Cardiac fibroblast (primary cell): Measurements from ENCODE around the gene SYNGR3.

Experiments
- DNase-seq, 2 donors: peaks; one replicate each; pipeline versions ENCODE4 v3.0.0 to v3.0.0-alpha.2; 2010; ENCODE audit warnings: low read depth in 2 of 2
- H3K4me3 ChIP-seq, 2 donors: replicated peaks in 1 of 2; 1 replicate in 1 of 2; 2 replicates in 1 of 2; pipeline ENCODE4 v1.5.1; 2011; ENCODE audit warnings: low read depth in 2 of 2, low read length in 2 of 2, mild to moderate bottlenecking in 2 of 2, moderate library complexity in 1 of 2
- TF ChIP-seq, protein P1 (sequence below): IDR thresholded peaks from one replicate; pipeline ENCODE4 v1.5.1; 2011; ENCODE audit warnings: low read depth, mild to moderate bottlenecking, low read length, inconsistent platforms

The SYNGR3 gene

DNA sequence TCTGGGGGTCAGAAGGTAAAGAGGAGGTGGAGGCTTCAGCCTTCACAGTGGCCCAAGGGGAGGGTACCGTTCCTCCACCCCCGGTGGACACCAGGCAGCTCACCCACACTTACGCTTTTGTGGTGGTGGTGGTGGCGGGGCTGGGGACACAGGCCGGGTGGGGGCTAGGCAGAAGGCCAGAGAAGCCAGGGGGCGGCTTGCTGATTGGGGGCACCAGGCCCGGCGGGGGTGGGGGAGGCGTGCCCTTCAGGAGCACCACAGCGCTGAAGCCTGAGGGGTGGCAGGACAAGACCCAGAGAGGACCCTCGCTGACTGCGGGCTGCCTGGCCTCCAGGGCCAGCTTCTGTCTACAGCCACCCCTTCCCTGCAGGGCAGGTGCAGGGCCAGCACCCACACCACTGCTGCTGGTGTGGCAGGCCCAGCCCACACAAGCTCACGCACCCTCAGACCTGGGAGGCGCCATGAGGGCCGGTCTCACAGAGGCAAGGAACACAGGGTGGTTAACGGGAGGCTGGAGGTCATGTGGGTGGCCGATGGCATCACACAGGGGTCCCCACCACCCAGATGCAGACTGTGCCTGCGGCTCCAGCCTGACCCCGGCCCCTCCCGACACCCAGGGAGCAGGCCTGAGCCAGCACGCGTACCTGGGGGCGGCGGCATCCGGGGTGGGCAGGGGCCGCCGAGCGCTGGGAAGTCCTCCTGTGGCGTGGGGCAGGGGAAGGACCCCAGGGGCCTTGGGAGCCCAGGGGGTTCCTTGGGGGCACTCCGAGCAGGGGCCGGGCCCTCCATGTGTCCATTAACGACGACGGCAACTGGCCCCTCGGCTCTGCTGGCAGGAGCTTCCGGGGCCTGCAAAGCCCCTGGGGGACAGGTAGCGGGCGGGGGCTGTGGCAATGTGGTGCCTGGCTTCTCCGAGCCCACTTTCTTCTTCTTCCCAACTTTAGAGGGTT lies 9.4 kb downstream of the SYNGR3 start:
- TF ChIP-seq, protein P1, sequence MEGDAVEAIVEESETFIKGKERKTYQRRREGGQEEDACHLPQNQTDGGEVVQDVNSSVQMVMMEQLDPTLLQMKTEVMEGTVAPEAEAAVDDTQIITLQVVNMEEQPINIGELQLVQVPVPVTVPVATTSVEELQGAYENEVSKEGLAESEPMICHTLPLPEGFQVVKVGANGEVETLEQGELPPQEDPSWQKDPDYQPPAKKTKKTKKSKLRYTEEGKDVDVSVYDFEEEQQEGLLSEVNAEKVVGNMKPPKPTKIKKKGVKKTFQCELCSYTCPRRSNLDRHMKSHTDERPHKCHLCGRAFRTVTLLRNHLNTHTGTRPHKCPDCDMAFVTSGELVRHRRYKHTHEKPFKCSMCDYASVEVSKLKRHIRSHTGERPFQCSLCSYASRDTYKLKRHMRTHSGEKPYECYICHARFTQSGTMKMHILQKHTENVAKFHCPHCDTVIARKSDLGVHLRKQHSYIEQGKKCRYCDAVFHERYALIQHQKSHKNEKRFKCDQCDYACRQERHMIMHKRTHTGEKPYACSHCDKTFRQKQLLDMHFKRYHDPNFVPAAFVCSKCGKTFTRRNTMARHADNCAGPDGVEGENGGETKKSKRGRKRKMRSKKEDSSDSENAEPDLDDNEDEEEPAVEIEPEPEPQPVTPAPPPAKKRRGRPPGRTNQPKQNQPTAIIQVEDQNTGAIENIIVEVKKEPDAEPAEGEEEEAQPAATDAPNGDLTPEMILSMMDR: no peak
- no peak overlapping the region for H3K4me3 ChIP-seq
- DNase-seq: no peak

DNA sequence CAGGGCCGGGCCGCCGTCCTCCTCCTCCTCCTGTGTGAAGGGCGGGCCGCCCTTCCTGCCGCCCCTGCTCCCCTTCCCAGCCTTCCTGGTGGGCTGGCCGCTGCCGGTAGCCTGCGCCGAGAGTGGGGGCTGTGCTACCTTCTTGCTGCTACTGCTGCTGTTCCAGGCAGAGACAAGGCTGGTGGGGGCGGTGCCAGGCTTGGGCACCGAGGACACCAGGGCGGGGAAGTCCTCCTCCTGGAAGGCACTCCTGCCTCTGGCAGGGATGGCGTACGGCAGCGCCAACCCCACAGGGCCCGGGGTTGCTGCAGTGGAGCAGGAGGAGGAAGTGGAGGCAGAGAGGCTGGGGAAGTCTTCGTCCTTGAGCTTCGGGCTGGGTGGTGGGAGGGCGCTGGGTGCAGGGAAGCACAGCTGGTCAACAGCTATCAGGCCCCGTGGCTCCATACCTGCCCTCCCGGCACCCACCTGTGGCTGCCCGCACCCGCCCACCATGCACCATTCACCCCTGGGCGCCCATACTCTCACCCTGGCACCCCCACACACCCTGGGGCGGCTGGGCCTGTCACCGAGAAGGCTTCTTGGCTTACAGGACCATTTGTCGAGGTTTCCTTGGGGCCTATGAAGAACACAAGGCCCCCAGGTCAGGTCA lies 10.2 kb downstream of the SYNGR3 start:
- no peak for DNase-seq
- TF ChIP-seq, protein P1: no peak
- no peak overlapping the region for H3K4me3 ChIP-seq

DNA sequence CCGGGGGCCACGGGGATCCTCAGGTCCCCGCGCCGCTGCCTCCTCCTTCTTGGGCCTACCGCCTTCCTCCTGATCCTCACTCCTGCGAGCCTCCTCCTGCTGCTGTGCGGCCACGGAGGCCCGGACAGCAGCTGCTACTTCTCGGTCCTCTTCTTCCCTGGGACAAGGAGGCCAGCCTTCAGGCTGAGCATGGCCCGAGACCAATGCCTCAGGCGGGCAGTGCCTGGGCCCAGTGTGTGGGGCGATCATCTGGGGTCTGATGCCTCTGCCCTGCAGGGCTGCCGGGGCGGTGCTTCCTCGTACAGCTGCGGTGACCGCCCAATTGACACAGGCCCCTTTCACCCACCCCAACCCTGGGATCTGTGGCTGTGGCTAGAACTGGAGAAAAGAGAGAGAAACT lies 11.3 kb downstream of the SYNGR3 start:
- TF ChIP-seq, protein P1: no peak
- H3K4me3 ChIP-seq: no peak overlapping the region
- no peak for DNase-seq

DNA sequence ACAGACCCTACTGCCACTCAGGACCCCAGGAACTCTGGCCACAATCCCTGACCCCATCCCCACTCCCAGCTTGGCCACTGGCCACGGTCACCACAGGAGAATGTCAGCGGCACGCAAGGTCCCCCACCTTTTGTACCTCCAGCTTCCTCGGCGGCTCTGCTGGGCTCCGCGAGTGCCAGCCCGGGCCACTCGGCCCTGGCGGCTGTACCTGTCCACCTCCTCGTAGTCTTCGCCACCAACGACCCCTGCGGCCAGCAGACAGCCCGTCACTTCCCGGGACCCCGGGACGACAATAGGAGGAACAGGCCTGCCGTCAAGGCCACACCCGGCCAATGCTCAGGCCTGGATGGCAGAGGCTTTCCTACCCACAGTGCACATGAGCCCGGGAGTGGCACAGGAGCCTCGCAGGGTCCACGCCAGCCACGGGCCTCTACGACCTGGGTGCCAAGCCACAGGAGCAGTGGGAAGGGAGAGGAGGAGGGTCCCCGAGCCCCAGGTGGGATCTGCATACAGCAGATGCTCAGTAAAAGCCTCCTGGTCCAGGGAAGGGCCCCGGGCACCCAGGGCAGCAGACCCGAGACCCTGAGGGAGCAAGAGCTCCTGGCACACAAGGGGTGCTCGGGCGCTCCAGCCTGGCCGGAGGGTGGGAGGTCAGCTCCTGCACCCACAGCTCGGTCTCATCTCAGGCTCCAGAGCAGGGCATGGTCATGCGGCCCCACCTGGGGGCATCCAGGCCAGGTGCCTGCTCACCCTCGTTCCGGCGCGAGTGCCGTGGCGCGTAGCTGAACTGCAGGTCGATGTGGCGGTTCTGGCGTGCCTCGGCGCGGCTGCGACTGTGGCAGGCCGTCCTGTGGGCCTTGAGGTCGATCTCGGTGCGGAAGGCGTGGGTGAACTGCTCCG lies 11.9 kb downstream of the SYNGR3 start:
- no peak for DNase-seq
- H3K4me3 ChIP-seq: no peak overlapping the region
- TF ChIP-seq, protein P1: no peak

DNA sequence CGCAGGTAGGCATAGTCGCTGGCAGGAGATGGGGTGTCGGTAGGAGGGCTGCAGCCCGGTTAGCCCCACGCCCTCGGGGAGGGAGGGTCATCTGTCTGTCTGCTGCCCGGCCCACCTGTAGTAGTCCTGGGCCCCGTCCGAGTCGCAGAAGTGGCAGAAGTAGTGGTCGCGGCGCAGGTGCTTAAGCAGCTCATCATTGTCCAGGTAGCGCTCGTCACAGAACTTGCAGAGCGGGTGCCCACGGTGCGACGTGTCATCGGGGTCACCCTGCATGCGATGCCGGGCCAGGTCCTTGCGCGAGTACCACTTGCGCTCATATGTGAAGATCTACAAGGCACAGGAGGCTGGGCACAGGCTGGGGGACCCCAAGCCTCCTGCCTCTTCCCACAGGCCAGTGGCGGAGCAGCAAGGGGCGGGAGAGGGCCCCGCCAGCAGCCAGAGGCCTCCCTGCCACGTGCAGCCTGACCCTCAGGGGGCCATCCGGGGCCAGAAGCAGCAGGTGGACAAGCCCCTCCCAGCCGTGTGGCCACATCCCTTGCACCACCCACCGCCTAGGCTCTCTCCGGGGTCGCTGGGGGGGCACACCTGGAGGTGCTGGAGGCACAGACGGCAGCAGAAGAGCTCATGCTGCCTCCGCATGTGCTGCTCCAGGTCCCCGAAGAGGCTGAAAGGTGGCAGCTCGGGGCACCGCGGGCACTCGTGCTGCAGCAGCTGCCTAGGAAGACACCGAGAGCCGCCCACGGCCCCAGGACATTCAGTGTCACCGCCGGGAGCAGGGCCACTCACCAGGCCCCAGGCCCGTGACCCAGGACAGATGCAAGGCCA lies 12.8 kb downstream of the SYNGR3 start:
- TF ChIP-seq, protein P1: no peak
- no peak for DNase-seq
- H3K4me3 ChIP-seq: no peak overlapping the region

DNA sequence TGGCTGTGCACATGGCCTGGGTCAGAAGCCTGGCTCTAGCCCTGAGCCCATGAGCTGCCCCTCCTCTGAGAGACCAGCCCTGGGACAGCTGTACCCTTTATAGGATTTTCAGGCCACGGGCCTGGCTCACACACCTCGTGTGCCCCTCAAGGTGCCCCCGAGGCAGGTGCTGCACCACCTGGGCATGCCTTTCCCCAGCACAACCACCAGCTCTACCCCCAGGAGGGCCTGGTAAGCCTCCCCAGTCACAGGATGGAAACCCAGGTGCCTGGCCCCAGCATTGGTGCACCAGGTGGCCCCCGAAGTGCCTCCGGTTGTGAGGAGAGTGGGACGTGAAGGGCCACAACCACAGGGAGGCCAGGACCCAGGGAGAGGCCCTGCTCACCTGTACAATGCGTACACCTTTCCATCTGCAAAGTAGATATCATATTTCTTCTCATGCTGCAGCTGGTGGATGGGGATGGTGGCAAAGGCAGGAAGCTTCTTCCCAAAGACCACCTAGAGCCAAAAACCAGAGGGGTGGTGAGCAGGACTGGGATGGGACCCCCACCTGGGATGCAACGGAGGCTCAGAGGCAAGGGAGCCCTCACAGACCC lies 13.6 kb downstream of the SYNGR3 start:
- no peak for DNase-seq
- TF ChIP-seq, protein P1: no peak
- H3K4me3 ChIP-seq: no peak overlapping the region
